Fibroblast of gingiva (primary cell): ENCODE measurements around the gene MSMP.
A peak's percentile ranks its signal among the peaks of the same experiment; 100 is the strongest.

Experiments used
- DNase-seq: peaks from one replicate; pipeline ENCODE4 v3.0.0-alpha.2; 2011; ENCODE audit warnings: low read depth

MSMP gene

DNA sequence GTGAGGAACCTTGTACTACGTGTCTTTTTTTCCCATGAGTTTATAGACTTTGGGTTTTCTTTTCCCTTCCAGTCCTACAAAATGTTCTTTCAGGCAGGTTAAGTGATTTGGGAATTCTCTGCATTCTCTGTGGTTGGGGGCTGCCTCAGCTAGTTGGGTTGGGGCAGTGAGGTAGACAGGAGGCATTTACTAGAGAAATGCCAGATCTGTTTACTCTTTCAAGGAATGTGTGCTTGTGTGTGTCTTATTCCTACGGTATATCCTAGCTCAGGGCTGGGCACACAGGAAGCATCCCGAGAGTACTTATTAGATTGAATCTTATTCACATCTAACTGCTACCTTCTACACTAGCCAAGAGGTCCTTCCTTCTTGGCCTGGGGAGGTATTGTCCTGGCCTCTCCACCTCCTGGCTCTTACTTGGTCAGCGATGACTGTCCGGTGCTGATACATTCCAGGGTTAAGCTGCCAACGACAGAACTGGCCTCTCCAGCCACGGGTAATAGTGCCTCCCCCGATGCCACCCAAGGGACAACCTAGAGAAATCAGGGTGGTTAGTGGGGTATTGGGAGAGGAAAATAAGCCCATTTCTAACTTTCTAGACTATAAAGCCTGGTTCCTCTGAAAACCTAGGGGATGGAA lies 10.1 kb downstream of the MSMP start:
- no peak for DNase-seq

- no peak for DNase-seq
Measured at GRCh38 chr9:35743452-35743851, 10.6 kb downstream of the MSMP start.

DNA sequence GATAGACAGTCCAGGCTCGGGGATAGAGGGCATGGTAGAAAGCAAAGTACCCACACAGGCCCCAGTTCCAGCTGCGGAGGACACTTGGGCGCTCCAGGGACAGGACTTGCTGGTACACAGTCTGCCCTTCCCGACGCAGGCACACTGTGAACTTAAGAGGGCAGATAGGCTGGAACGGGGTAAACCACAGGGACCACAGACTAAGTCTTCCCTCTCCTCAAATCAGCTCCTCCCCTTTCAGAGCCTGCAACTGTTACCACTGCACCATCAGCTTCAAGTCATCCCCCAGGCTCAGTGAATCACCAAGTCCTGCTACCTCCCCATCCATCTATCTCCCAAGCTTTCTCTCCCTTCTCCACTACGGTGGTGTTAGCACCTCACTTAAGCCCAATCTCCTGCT lies 12.3 kb downstream of the MSMP start:
- DNase-seq = no peak

DNA sequence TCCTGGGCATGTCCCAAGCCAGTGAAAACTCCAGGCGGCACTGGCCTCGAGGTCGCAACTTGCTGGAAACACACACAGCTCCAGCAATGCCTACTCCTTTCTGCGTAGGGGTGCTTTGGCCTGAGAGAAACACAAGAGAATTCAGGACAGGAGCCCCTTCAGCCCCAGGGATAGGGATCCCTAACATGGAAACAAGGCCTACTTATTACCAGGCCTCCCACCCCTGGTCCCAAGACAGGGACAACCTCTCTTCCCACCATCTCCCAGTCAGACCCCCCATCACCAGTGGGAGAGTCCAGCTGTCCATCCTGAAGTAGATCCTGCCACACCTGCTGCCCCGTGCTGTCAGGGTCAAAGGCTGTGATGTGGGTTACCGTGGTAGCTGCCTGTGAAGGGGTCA lies 13.8 kb downstream of the MSMP start:
- DNase-seq = no peak

GRCh38 chr9:35738924-35739323 lies 15.2 kb downstream of the MSMP start:
- DNase-seq = no peak

GRCh38 chr9:35738186-35738585 lies 15.9 kb downstream of the MSMP start:
- no peak for DNase-seq

GRCh38 chr9:35737143-35737542 lies 16.9 kb downstream of the MSMP start:
- no peak for DNase-seq

- DNase-seq = peak; percentile 72
Measured at GRCh38 chr9:35736201-35736633, 17.9 kb downstream of the MSMP start.

GRCh38 chr9:35734096-35734495 lies 20.0 kb downstream of the MSMP start:
- DNase-seq = no peak

GRCh38 chr9:35732800-35733541 lies 21.1 kb downstream of the MSMP start:
- peak; percentile 38 for DNase-seq

DNA sequence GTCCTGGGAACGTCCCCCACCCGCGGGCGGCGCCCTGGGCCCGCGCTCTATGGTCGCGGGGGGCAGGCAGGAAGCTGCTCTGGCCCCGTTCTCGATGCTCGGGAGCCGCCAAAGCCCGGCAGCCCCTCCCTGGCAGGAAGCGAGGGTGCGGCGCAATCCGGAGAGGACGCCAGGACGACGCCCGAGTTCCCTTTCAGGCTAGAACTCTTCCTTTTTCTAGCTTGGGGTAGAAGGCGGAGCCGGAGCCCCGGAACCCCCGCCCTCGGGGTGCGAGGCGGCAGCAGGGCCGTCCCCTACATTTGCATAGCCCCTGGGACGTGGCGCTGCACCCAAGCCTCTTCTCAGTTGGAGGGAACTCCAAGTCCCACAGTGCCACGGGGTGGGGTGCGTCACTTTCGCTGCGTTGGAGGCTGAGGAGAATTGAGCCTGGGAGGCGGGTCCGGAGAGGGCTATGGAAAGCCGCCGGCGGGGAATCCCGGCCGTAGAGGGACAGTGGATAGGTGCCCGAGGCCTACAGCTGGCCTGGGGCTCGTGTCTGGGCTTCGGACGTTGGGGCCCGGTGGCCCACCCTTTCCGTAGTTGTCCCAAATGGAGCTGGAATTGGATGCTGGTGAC lies 21.8 kb downstream of the MSMP start, which contains the start of the genes CREB3 and TLN1:
Gene CREB3 (plus strand): TSS at position 482 of the 615 bp plus-strand sequence. CDS start 107 bp downstream, at position 589.
Gene TLN1 (minus strand): TSS at position 11 of the 615 bp plus-strand sequence. CDS start 6,501 bp downstream, outside the sequence.
- DNase-seq = peak; percentile 99

GRCh38 chr9:35731415-35732184 lies 22.5 kb downstream of the MSMP start:
- DNase-seq = no peak

GRCh38 chr9:35730486-35730854 lies 23.6 kb downstream of the MSMP start:
- DNase-seq = no peak

DNA sequence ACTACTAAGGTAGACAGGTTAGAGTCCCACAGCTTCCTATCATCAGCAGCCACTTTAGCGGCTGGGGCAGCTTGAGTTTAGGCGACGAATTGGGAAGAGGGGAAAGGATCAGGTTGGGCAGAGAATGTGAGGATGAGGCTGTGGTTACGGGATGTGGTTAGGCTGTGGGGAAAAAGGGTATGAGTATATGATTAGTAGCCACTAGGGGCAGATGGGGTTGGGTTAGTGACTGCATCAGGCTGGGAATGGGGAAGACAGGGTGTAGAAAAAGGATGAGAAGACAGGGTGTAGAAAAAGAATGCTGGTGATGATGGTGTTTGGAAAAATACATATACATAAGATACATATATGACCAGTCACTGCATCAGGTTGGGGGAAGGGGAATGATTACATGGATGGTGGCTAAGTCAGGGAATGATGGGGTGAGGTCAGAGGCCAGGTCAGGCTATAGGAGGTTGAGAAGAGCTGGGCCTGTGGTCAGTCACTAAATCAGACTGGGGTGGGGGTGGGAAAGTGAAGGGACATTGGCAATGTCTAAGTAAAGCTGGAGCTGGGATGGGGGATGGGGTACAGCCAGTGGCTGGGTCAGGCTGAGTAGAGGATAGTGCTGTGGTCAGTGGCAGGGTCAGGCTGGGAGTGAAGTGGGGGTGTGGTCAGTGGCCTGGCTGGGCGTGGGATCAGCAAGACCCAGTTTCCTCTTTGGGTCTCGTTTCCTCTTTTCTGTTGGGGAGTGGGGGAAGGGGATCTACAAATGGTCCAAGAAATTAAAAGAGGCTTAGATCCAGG lies 24.2 kb downstream of the MSMP start:
- peak; percentile 76 for DNase-seq

DNA sequence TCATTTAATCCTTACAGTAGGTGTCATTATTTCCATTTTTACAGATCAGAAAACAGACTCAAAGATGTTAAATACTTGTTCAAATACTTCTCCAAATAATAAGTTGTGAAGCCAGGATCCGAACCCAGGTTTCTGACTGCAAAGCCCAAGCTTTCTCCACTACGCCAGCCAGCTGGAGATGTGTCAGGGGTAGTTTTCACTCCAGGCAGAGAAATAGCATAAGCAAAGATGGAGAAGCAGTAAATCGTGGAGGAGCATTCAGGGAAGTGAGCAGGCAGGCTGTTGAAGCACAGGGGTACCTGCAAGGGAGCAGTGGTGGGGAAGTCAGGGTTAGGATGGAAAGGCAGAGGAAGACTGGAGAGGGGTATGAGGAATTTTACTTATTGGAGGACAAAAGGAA lies 25.0 kb downstream of the MSMP start:
- DNase-seq = no peak

DNA sequence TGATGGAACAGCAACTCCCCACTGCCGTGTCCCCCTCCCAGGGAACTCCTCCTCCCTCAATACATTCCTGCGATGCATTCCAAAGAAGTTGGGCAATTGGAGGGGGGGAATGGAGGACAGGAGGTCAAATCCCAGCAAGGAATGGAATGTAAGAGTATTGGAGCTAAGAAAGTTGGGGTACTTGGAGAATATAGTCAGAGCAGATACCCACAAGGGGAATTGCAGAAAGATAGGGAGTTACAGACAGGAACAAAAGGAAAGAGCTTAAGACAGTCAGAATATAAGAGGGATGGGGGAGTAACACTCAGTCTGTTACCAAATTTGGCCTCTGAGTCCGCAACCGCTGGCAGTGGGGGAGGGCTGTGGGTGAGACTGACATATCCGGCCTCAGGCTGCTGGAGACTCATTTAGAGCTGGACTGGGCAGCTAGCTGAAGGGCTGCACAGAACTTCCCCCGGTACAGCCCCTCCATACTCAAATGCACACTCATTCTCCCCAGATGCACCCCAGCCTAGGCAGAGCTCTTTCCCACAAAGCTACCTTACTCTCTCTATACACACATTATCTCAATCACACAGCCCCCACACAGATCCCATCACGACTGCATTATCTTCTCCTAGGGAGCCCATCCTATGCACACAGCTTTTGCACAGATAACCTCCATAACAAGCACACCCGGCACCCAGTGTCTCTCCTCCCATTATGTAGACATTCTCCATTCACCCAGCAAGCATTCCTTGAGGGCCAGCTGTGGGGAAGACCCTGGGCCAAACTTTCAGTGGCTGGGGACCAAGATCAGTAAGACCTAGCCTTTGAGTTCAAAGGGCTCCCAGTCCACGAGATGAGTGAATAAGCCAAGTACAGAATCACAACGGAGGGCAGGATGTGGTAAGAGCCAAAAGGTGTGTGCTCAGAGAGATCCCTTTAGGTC lies 25.8 kb downstream of the MSMP start:
- DNase-seq = peak; percentile 86

- DNase-seq = no peak
Measured at GRCh38 chr9:35727676-35728040, 26.4 kb downstream of the MSMP start.

DNA sequence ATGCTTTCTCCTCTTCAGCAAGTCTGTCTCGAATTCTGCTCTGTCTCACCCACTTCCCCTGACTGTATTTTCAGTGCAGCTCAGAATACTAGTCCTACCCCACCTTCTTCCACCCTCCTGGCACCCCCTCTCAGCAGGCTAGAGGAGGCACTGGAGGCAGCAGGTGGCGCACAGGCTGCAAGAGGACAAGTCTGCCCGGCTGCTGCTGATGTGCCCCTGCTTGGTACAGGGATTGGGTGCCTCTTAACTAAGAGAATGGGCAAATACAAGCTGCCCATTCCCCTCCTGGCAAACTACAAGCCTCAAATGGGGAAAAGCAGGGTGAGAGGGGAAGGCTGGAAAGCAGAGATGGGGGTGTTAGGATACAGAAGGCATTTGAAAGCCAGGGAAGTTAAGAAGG lies 27.1 kb downstream of the MSMP start:
- peak; percentile 56 for DNase-seq

GRCh38 chr9:35725362-35725761 lies 28.7 kb downstream of the MSMP start:
- DNase-seq = no peak

- DNase-seq = no peak
Measured at GRCh38 chr9:35723908-35724307, 30.2 kb downstream of the MSMP start.
